Gastroesophageal sphincter (tissue), 2 donors: ENCODE measurements around the gene TESPA1.

Source experiments
- EP300 ChIP-seq: sonication (generic); formaldehyde crosslinking; IDR thresholded peaks from one replicate; pipeline ENCODE4 v1.6.1; 2017; ENCODE audit warnings: antibody characterized with exemption, mild to moderate bottlenecking
- POLR2AphosphoS5 ChIP-seq: sonication (generic); formaldehyde crosslinking; IDR thresholded peaks from one replicate; pipeline ENCODE4 v1.6.1; 2017; ENCODE audit warnings: antibody characterized with exemption

GRCh38 chr12:54977155-54977554 is 7.4 kb downstream of the TESPA1 start:
- TF ChIP-seq POLR2AphosphoS5 (no peak), EP300 (no peak)
